HepG2 (cell line): ENCODE results near the gene NCS1. TPM values are rescaled to one million over a fixed set of nuclear protein-coding genes. Genes with fewer than 3 reads are reported as not detected.

Source experiments
- ATAC-seq: fragments of 200-7000 bp; cut with Tn5 transposase; 3 replicates; pipeline ENCODE4 v1.9.1; 2020; ENCODE audit warnings: mild to moderate bottlenecking, moderate library complexity
- BruUV-seq: library from RNA; stranded (reverse); fragments of 400-500 nt; replicated peaks from 2 replicates; lab custom pipeline; 2021; lab: Mats Ljungman, UMichigan
- CTCF ChIA-PET: fragments of 300-600 bp; formaldehyde crosslinking; extraction: SDS; loops from one replicate; lab custom pipeline; 2021; ENCODE audit warnings: low total read pairs, inconsistent platforms, low intra/inter-chr PET ratio; lab: Yijun Ruan, JAX
- POLR2A ChIA-PET: fragments of 350-600 bp; sonication (Branson Sonifier 250); formaldehyde crosslinking; loops from one replicate; lab custom pipeline; 2020; ENCODE audit warnings: antibody characterized with exemption, inconsistent platforms; lab: Yijun Ruan, JAX
- DNase-seq: peaks from one replicate; pipeline ENCODE4 v3.0.0-alpha.2; 2015; ENCODE audit warnings: low spot score
- FAIRE-seq: peaks from 3 replicates; lab custom pipeline; 2011; peaks lifted over from hg19 to GRCh38; lab: Jason Lieb, UNC
- H2AFZ ChIP-seq: one replicate; pipeline ENCODE4 v1.6.1; 2011; ENCODE audit warnings: low read length, inconsistent platforms
- H3K27ac ChIP-seq: fragments of 300-600 bp; 3 replicates; pipeline ENCODE4 v1.8.0; 2011; ENCODE audit warnings: mixed run types, mild to moderate bottlenecking, mixed read lengths, low read length, inconsistent platforms; ENCODE audit not compliant: insufficient read depth; ENCODE audit errors: extremely low read length
- H3K27me3 ChIP-seq, 2 experiments: fragments of 200-600 bp in 1 of 2; 2 replicates in 1 of 2; 3 replicates in 1 of 2; pipeline versions ENCODE4 v1.6.0 to v1.8.0; 2011; ENCODE audit warnings: low read length in 2 of 2, mild to moderate bottlenecking in 2 of 2, moderate library complexity in 2 of 2, inconsistent platforms in 1 of 2; ENCODE audit not compliant: insufficient read depth in 2 of 2, control insufficient read depth in 1 of 2
- H3K36me3 ChIP-seq, 2 experiments: fragments of 200-600 bp in 1 of 2; replicated peaks in 1 of 2; 2 replicates in 1 of 2; 3 replicates in 1 of 2; pipeline versions ENCODE4 v1.5.1 to v1.8.0; 2011; ENCODE audit warnings: low read length in 2 of 2, inconsistent platforms in 1 of 2; ENCODE audit not compliant: insufficient read depth in 2 of 2, control insufficient read depth in 1 of 2
- H3K4me1 ChIP-seq: 2 replicates; pipeline ENCODE4 v1.5.1; 2012; ENCODE audit warnings: low read length, inconsistent platforms; ENCODE audit not compliant: insufficient read depth
- H3K4me2 ChIP-seq: 2 replicates; pipeline ENCODE4 v1.6.0; 2011; ENCODE audit warnings: low read depth, low read length, inconsistent platforms
- H3K4me3 ChIP-seq, 3 experiments: fragments of 200-600 bp in 1 of 3; sonication (generic), shearing (Covaris generic) in 1 of 3; replicated peaks in 1 of 3; 2 replicates each; pipeline ENCODE4 v1.5.1; 2011 to 2016; ENCODE audit warnings: low read length in 3 of 3, inconsistent platforms in 2 of 3, low read depth in 2 of 3, mild to moderate bottlenecking in 2 of 3, control low read depth in 1 of 3, mixed read lengths in 1 of 3; ENCODE audit not compliant: insufficient read depth in 1 of 3
- H3K79me2 ChIP-seq: one replicate; pipeline ENCODE4 v1.6.1; 2011; ENCODE audit warnings: low read length, inconsistent platforms; ENCODE audit not compliant: insufficient read depth
- H3K9ac ChIP-seq: 2 replicates; pipeline ENCODE4 v1.6.0; 2011; ENCODE audit warnings: mild to moderate bottlenecking, low read depth, low read length, inconsistent platforms; ENCODE audit not compliant: insufficient read depth
- H3K9me3 ChIP-seq: 2 replicates; pipeline ENCODE4 v1.5.1; 2012; ENCODE audit warnings: mild to moderate bottlenecking, low read length
- H4K20me1 ChIP-seq: 2 replicates; pipeline ENCODE4 v1.6.0; 2011; ENCODE audit warnings: inconsistent platforms, mild to moderate bottlenecking, low read length, moderate library complexity; ENCODE audit not compliant: insufficient read depth
- ARID2 ChIP-seq: sonication (generic); formaldehyde crosslinking; IDR thresholded peaks from 2 replicates; pipeline ENCODE4 v1.8.1; 2022; ENCODE audit warnings: mild to moderate bottlenecking, missing genetic modification reagents, borderline replicate concordance
- ATF1 ChIP-seq: IDR thresholded peaks from 2 replicates; pipeline ENCODE4 v1.6.1; 2016; ENCODE audit warnings: mild to moderate bottlenecking, control low read depth
- CCAR2 ChIP-seq: fragments of 200-400 bp; formaldehyde crosslinking; optimal IDR thresholded peaks from 2 replicates; pipeline ENCODE3; 2018; ENCODE audit warnings: low read depth, mild to moderate bottlenecking, low read length, moderate library complexity
- ETV5 ChIP-seq: IDR thresholded peaks from 2 replicates; pipeline ENCODE4 v1.6.1; 2018; ENCODE audit warnings: missing biosample characterization, missing genetic modification reagents, inconsistent platforms, borderline replicate concordance
- FOXM1 ChIP-seq: sonication (generic); formaldehyde crosslinking; IDR thresholded peaks from 2 replicates; pipeline ENCODE4 v1.5.0; 2020; ENCODE audit warnings: missing genetic modification reagents
- GPN1 ChIP-seq: sonication (generic); formaldehyde crosslinking; IDR thresholded peaks from 2 replicates; pipeline ENCODE4 v1.5.1; 2020; ENCODE audit warnings: missing genetic modification reagents, borderline replicate concordance
- HMGA1 ChIP-seq: sonication (generic); formaldehyde crosslinking; conservative IDR thresholded peaks from 2 replicates; pipeline ENCODE4 v1.4.0; 2020; ENCODE audit warnings: missing genetic modification reagents
- HNF4G ChIP-seq, 2 experiments: sonication (generic) in 1 of 2; formaldehyde crosslinking in 1 of 2; IDR thresholded peaks; 2 replicates each; pipeline versions ENCODE4 v1.4.0 to v1.6.1; 2011 to 2020; ENCODE audit warnings: borderline replicate concordance in 2 of 2, low read depth in 2 of 2, mild to moderate bottlenecking in 2 of 2, low read length in 1 of 2, missing genetic modification reagents in 1 of 2, moderate library complexity in 1 of 2
- KMT2A ChIP-seq: sonication (generic); formaldehyde crosslinking; IDR thresholded peaks from 2 replicates; pipeline ENCODE4 v1.4.0; 2020; ENCODE audit warnings: missing genetic modification reagents
- MIER2 ChIP-seq: IDR thresholded peaks from 2 replicates; pipeline ENCODE4 v1.6.1; 2016; ENCODE audit warnings: missing biosample characterization, missing genetic modification reagents
- NAIF1 ChIP-seq: sonication (generic); formaldehyde crosslinking; IDR thresholded peaks from 2 replicates; pipeline ENCODE4 v1.5.0; 2020; ENCODE audit warnings: mild to moderate bottlenecking, missing genetic modification reagents, borderline replicate concordance
- PITX1 ChIP-seq: sonication (generic); formaldehyde crosslinking; IDR thresholded peaks from 2 replicates; pipeline ENCODE4 v1.5.1; 2020; ENCODE audit warnings: mild to moderate bottlenecking, missing genetic modification reagents
- RFXANK ChIP-seq: IDR thresholded peaks from 2 replicates; pipeline ENCODE4 v1.6.1; 2016
- TCF7L2 ChIP-seq: IDR thresholded peaks from 2 replicates; pipeline ENCODE4 v1.6.1; 2011; ENCODE audit warnings: mild to moderate bottlenecking, low read depth, low read length, moderate library complexity
- ZNF136 ChIP-seq: sonication (generic); formaldehyde crosslinking; IDR thresholded peaks from 2 replicates; pipeline ENCODE4 v1.8.1; 2022; ENCODE audit warnings: low read depth, mild to moderate bottlenecking, moderate library complexity, missing genetic modification reagents
- ZNF572 ChIP-seq: sonication (generic); formaldehyde crosslinking; IDR thresholded peaks from 2 replicates; pipeline ENCODE4 v1.5.1; 2020; ENCODE audit warnings: mild to moderate bottlenecking, missing genetic modification reagents
- ZNF660 ChIP-seq: sonication (generic); formaldehyde crosslinking; IDR thresholded peaks from 2 replicates; pipeline ENCODE4 v1.5.1; 2020; ENCODE audit warnings: mild to moderate bottlenecking, low read depth, missing genetic modification reagents, borderline replicate concordance
- WGBS: methylation state at CpG from one replicate; pipeline ENCODE4 v1.1.6; 2017; ENCODE audit warnings: low lambda C conversion rate; 5-methylcytosine and 5-hydroxymethylcytosine counted together
- in situ Hi-C: cut with HindIII; loops from 2 replicates; pipeline ENCODE4 v1.10.0; 2017; ENCODE audit warnings: low pct_unique_long_range_greater_than_20kb; ENCODE audit not compliant: extremely low pct_ligation_motif_present
- intact Hi-C: fragments of 100-400 bp; cut with micrococcal nuclease; formaldehyde crosslinking; loops from one replicate; pipeline ENCODE4 v1.10.0; 2022; ENCODE audit not compliant: unreplicated experiment
- polyA plus RNA-seq, 8 experiments: library from polyadenylated mRNA; depleted of rRNA in 3 of 8; stranded (reverse) in 7 of 8; unstranded in 1 of 8; fragments of >200 nt; fragmentation: Illumina TruSeq in 4 of 8; extraction: Trizol in 4 of 8; gene quantifications; 2 replicates each; pipeline versions ENCODE4 v1.2.1 to v1.2.3, GENCODE V29; 2011 to 2016; ENCODE audit warnings: low read depth in 4 of 8, missing spikeins in 1 of 8, mixed read lengths in 1 of 8; ENCODE audit not compliant: insufficient read depth in 1 of 8
- total RNA-seq, 5 experiments: library from RNA; depleted of rRNA; stranded (reverse); fragments of >200 nt; fragmentation: Illumina TruSeq; extraction: Trizol; gene quantifications; 2 replicates each; pipeline ENCODE4 v1.2.3, GENCODE V29; 2016; ENCODE audit warnings: low read depth in 1 of 5
- TF ChIP-seq, protein P1 (sequence below): sonication (generic); formaldehyde crosslinking; IDR thresholded peaks from 2 replicates; pipeline ENCODE4 v1.5.0; 2020; ENCODE audit warnings: mild to moderate bottlenecking, missing genetic modification reagents, borderline replicate concordance
- TF ChIP-seq, protein P2 (sequence below): sonication (generic); formaldehyde crosslinking; IDR thresholded peaks from 2 replicates; pipeline ENCODE4 v1.5.0; 2020; ENCODE audit warnings: mild to moderate bottlenecking, missing genetic modification reagents
- TF ChIP-seq, protein P3 (sequence below): IDR thresholded peaks from 2 replicates; pipeline ENCODE4 v1.6.1; 2016; ENCODE audit warnings: missing genetic modification reagents, missing compliant biosample characterization

Gene NCS1
- total and polyA plus RNA-seq, 2 of the 13 experiments (the other 11 are each of a cell fraction or from before 2014, with no cell fraction given): 4.7 to 6.1 TPM

DNA sequence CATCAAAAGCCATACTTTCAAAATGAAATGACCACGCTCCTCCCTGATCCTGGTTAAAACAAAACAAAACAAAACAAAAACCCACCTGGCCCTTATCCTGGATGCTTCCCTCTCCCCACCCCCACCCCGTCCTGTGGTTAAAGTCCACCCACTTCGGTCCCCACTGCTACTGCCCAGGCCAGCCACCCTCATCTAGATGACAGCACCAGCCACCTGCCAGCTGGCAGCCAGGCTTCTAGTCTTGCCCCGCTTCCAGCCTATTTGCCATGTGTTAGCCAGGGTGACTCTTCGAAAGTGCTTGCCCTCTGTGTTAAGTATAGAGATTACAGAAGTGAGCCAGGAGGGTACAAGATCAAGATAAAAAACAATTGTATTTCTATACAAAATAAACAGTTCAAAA is 27.5 kb upstream of the NCS1 start:
- H3K27me3 ChIP-seq: 0 out of 5 replicates have a peak, but pooled peaks cover 0 to 6% of the 10 kb centered on the region in 2 experiments
- in situ Hi-C loops: no loop called here
- POLR2A ChIA-PET: interaction anchor here (0.7 kb wide), 1 partner anchor 178 kb away, joined by 4 read pairs; no protein-coding TSS in a partner anchor
- TF ChIP-seq, protein P1, sequence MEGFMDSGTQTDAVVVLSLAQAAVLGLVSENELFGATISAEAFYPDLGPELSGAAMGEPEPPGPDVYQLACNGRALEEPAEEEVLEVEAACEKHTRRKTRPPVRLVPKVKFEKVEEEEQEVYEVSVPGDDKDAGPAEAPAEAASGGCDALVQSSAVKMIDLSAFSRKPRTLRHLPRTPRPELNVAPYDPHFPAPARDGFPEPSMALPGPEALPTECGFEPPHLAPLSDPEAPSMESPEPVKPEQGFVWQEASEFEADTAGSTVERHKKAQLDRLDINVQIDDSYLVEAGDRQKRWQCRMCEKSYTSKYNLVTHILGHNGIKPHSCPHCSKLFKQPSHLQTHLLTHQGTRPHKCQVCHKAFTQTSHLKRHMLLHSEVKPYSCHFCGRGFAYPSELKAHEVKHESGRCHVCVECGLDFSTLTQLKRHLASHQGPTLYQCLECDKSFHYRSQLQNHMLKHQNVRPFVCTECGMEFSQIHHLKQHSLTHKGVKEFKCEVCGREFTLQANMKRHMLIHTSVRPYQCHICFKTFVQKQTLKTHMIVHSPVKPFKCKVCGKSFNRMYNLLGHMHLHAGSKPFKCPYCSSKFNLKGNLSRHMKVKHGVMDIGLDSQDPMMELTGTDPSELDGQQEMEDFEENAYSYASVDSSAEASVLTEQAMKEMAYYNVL (CRISPR knock-in tag): no peak
- TF ChIP-seq ZNF572 (CRISPR knock-in tag) (no peak), HMGA1 (CRISPR knock-in tag) (no peak), ARID2 (CRISPR knock-in tag) (no peak), CCAR2 (no peak), TCF7L2 (no peak), HNF4G (IDR thresholded peaks at IDR 0.05; ENCODE audit: borderline replicate concordance, low read depth, low read length) (no peak), HNF4G (CRISPR knock-in tag; IDR thresholded peaks at IDR 0.05; ENCODE audit: borderline replicate concordance, low read depth) (no peak), ZNF660 (CRISPR knock-in tag) (no peak), ETV5 (CRISPR knock-in tag) (no peak), GPN1 (CRISPR knock-in tag) (no peak), PITX1 (no peak), FOXM1 (CRISPR knock-in tag) (no peak), KMT2A (no peak), RFXANK (no peak), ATF1 (CRISPR knock-in tag) (no peak), ZNF136 (CRISPR knock-in tag) (no peak), NAIF1 (no peak), MIER2 (no peak)
- TF ChIP-seq, protein P2, sequence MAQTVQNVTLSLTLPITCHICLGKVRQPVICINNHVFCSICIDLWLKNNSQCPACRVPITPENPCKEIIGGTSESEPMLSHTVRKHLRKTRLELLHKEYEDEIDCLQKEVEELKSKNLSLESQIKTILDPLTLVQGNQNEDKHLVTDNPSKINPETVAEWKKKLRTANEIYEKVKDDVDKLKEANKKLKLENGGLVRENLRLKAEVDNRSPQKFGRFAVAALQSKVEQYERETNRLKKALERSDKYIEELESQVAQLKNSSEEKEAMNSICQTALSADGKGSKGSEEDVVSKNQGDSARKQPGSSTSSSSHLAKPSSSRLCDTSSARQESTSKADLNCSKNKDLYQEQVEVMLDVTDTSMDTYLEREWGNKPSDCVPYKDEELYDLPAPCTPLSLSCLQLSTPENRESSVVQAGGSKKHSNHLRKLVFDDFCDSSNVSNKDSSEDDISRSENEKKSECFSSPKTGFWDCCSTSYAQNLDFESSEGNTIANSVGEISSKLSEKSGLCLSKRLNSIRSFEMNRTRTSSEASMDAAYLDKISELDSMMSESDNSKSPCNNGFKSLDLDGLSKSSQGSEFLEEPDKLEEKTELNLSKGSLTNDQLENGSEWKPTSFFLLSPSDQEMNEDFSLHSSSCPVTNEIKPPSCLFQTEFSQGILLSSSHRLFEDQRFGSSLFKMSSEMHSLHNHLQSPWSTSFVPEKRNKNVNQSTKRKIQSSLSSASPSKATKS (CRISPR knock-in tag): no peak
- TF ChIP-seq, protein P3, sequence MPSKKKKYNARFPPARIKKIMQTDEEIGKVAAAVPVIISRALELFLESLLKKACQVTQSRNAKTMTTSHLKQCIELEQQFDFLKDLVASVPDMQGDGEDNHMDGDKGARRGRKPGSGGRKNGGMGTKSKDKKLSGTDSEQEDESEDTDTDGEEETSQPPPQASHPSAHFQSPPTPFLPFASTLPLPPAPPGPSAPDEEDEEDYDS (CRISPR knock-in tag): no peak
- TF ChIP-seq, all 625 proteins: peak for 0
- FAIRE-seq (no peak), ATAC-seq (no peak; the same call in 2 of the 3 replicates), DNase-seq (no peak)
- no peaks in the 10 kb centered on the region for H3K79me2 ChIP-seq
- peaks cover 10% of the 10 kb centered on the region; the same call in 1 of the 2 replicates for H3K4me1 ChIP-seq
- WGBS: 4% methylated on average over 5 of the region's 5 CpGs
- H3K4me2 ChIP-seq: peak overlapping the region; percentile 42
- no peaks in the 10 kb centered on the region for H3K36me3 ChIP-seq
- no peak overlapping the region for H3K9ac ChIP-seq
- CTCF ChIA-PET: no interaction called here
- H2AFZ ChIP-seq: no peak overlapping the region
- intact Hi-C loops: no loop called here
- H3K9me3 ChIP-seq: no peaks in the 10 kb centered on the region
- no TSS peak for BruUV-seq
- no peak overlapping the region for H3K4me3 ChIP-seq
- H4K20me1 ChIP-seq: no peaks in the 10 kb centered on the region
- no peak overlapping the region for H3K27ac ChIP-seq
